VCaP (cell line): ENCODE results near the gene RHAG.

Source experiments
- H3K27ac ChIP-seq: fragments of 450-650 bp; 2 replicates; pipeline ENCODE4 v1.5.1; 2017
- TF ChIP-seq, protein P1 (sequence below): fragments of 450-650 bp; conservative IDR thresholded peaks from 2 replicates; pipeline ENCODE4 v1.5.1; 2017; ENCODE audit warnings: mild to moderate bottlenecking, moderate library complexity

The RHAG gene

GRCh38 chr6:49646942-49647341 lies 10.3 kb upstream of the RHAG start:
- TF ChIP-seq, protein P1, sequence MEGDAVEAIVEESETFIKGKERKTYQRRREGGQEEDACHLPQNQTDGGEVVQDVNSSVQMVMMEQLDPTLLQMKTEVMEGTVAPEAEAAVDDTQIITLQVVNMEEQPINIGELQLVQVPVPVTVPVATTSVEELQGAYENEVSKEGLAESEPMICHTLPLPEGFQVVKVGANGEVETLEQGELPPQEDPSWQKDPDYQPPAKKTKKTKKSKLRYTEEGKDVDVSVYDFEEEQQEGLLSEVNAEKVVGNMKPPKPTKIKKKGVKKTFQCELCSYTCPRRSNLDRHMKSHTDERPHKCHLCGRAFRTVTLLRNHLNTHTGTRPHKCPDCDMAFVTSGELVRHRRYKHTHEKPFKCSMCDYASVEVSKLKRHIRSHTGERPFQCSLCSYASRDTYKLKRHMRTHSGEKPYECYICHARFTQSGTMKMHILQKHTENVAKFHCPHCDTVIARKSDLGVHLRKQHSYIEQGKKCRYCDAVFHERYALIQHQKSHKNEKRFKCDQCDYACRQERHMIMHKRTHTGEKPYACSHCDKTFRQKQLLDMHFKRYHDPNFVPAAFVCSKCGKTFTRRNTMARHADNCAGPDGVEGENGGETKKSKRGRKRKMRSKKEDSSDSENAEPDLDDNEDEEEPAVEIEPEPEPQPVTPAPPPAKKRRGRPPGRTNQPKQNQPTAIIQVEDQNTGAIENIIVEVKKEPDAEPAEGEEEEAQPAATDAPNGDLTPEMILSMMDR, result no peak

DNA sequence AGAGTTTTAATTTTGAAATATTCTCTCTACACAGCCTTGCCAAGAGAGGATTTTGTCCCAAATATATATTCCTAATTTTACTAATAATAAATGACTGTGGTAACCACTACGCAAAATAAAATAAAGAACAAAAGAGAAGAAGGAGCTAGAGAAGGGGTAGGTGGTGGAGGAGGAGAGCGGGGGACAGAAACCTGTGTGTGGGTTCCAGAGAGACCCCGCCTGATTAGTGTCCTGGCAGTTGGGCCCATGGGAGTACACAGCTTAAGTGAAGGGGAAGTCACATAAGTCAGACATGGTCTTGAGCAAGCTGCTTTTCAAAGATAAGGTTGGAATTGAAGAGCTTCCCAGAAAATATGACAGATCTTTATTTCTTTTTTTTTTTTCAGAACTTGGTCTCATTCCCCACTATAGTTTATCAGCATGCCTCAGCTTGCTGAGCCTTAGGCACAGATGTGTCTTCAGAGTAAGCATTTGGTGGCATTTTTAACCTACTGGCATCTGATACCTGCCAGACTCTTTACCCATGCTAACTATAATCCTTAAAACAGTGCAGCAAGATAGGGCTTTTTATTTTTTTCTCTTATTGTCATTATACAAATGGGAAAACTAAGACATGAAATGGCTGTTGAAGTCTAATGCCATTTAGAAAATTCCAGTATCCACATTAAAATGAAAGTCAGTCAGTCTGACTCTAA lies 9.6 kb upstream of the RHAG start:
- H3K27ac ChIP-seq, result no peak overlapping the region
- TF ChIP-seq, protein P1, result no peak

More at GRCh38 chr6:49646942-49647341, 10.3 kb upstream of the RHAG start:
- no peak overlapping the region for H3K27ac ChIP-seq

GRCh38 chr6:49645139-49645538 lies 8.5 kb upstream of the RHAG start:
- TF ChIP-seq, protein P1, result no peak

DNA sequence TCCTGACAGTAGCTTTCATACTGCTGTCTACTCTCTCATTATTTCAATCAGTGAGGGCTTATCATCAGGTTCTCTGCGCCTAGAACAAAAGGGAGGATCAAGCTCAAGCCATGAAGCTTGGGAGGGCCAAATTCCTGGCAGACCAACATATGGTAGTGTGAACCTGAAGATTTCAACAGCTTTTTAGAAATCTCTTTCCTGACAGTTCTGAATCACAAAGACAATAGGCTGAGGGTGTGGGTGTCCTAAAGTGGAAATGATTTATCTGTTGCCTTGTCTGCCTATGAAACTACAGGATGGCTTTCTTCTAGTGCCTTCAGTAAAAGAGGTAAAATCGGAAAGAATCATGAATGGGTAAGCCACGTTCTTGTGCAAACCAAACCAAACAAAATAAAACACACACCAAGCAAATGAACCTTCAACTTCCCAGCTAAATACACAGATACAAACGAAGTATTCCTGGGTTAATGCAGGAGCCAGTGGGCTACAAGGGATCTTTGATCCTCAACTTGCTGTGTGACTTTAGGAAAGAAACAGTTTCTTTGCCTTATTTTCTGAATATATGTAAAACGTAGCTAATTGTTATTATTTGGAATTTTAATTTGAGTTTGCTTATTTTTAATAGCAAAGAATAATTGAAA lies 2.7 kb upstream of the RHAG start:
- H3K27ac ChIP-seq, result no peak overlapping the region
- TF ChIP-seq, protein P1, result no peak

More at GRCh38 chr6:49645139-49645538, 8.5 kb upstream of the RHAG start:
- no peak overlapping the region for H3K27ac ChIP-seq

GRCh38 chr6:49637350-49637731 lies 702 bp upstream of the RHAG start:
- no peak overlapping the region for H3K27ac ChIP-seq
- TF ChIP-seq, protein P1, result no peak

- TF ChIP-seq, protein P1, result no peak
- H3K27ac ChIP-seq, result no peak overlapping the region
These were observed 494 bp downstream of the RHAG start for GRCh38 chr6:49635978-49636712.

- no peak overlapping the region for H3K27ac ChIP-seq
- TF ChIP-seq, protein P1, result no peak
These were observed 1.2 kb downstream of the RHAG start for GRCh38 chr6:49635480-49635879.
